Natural killer cell treated with Interleukin-12 subunit alpha and Interleukin-12 subunit beta and Interleukin-15 and Interleukin-18, amount 100 ng/mL, for 72 hours (primary cell): Measurements from ENCODE around the gene ATG16L1. TPM values are rescaled to one million over a fixed set of nuclear protein-coding genes. Genes with fewer than 3 reads are reported as not detected.
A peak's percentile ranks its signal among the peaks of the same experiment; 100 is the strongest.

Source experiments
- ATAC-seq, 2 donors: fragments of 150-1000 bp; cut with Tn5 transposase in 1 of 2; sonication (Bioruptor Pico), chemical (Tn5 transposase) in 1 of 2; 2 replicates each; pipeline ENCODE4 v1.10.0; 2021
- DNase-seq: peaks from one replicate; pipeline ENCODE4 v3.0.0; 2022; ENCODE audit warnings: low spot score
- H3K27ac Mint-ChIP-seq, 2 donors: 1 replicate in 1 of 2; 2 replicates in 1 of 2; pipeline ENCODE4 v1.8.0; 2022; ENCODE audit warnings: mixed read lengths in 2 of 2, mild to moderate bottlenecking in 1 of 2, moderate library complexity in 1 of 2
- H3K27me3 Mint-ChIP-seq, 2 donors: 1 replicate in 1 of 2; 2 replicates in 1 of 2; pipeline ENCODE4 v1.8.0; 2022; ENCODE audit warnings: mixed read lengths in 2 of 2
- H3K36me3 Mint-ChIP-seq: one replicate; pipeline ENCODE4 v1.8.0; 2022; ENCODE audit warnings: mixed read lengths
- H3K4me1 Mint-ChIP-seq, 2 donors: 1 replicate in 1 of 2; 2 replicates in 1 of 2; pipeline ENCODE4 v1.8.0; 2022; ENCODE audit warnings: low read depth in 2 of 2, mixed read lengths in 2 of 2, mild to moderate bottlenecking in 1 of 2
- H3K4me3 Mint-ChIP-seq: one replicate; pipeline ENCODE4 v1.8.0; 2022; ENCODE audit warnings: mixed read lengths
- H3K9me3 Mint-ChIP-seq: 2 replicates; pipeline ENCODE4 v1.8.0; 2022; ENCODE audit warnings: mixed read lengths
- total RNA-seq, 2 donors: library from RNA; stranded (reverse); gene quantifications; one replicate each; pipeline ENCODE4 v1.2.3, GENCODE V29; 2022

ATG16L1 gene
- total RNA-seq, 2 donors from 2014 or later, result 39.5 to 78.6 TPM

- H3K36me3 Mint-ChIP-seq, result peaks cover 26% of the 10 kb centered on the region
- H3K27ac Mint-ChIP-seq, result peak overlapping the region in 1 of 2 donors; percentile 76
- H3K4me3 Mint-ChIP-seq, result no peak overlapping the region
- DNase-seq (no peak), ATAC-seq (no peak)
- H3K4me1 Mint-ChIP-seq, result peaks cover 42 to 54% of the 10 kb centered on the region in 2 donors
- no peaks in the 10 kb centered on the region for H3K9me3 Mint-ChIP-seq
- no peaks in the 10 kb centered on the region for H3K27me3 Mint-ChIP-seq
Measured at GRCh38 chr2:233256048-233256447, 4.6 kb downstream of the ATG16L1 start.

DNA sequence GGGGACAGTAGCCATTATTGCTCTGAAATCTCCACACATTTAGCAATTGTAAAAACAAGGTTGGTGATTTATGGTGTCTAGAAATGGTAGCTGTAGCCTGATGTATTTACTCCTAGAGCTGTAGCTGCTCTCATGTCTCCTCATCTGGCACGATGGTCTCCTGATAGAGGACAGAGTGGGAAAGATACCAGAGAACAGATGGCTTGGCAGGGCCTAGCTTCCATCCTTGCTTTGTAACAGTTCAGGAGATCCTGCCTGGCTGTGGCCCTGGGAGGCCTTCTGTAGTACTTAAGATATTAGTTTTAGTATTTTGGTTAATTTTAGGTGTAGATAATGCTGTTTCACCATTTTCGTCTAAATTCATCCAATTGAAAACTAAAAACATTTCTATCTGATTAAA is 6.7 kb downstream of the ATG16L1 start:
- Mint-ChIP-seq H3K9me3 (no peaks in the 10 kb centered on the region), H3K27me3 (no peaks in the 10 kb centered on the region), H3K36me3 (peaks cover 43% of the 10 kb centered on the region), H3K4me1 (peaks cover 55 to 65% of the 10 kb centered on the region in 2 donors), H3K27ac (peak overlapping the region in 1 of 2 donors; percentile 84), H3K4me3 (no peak overlapping the region)
- DNase-seq (no peak), ATAC-seq (no peak)

- Mint-ChIP-seq H3K9me3 (no peaks in the 10 kb centered on the region), H3K36me3 (peaks cover 46% of the 10 kb centered on the region), H3K27ac (peak overlapping the region; percentile 83 to 84), H3K4me3 (peak overlapping the region; percentile 21), H3K4me1 (peaks cover 47 to 56% of the 10 kb centered on the region in 2 donors), H3K27me3 (no peaks in the 10 kb centered on the region)
- DNase-seq, result no peak
- no peak for ATAC-seq
Measured at GRCh38 chr2:233259730-233260129, 8.3 kb downstream of the ATG16L1 start.

DNA sequence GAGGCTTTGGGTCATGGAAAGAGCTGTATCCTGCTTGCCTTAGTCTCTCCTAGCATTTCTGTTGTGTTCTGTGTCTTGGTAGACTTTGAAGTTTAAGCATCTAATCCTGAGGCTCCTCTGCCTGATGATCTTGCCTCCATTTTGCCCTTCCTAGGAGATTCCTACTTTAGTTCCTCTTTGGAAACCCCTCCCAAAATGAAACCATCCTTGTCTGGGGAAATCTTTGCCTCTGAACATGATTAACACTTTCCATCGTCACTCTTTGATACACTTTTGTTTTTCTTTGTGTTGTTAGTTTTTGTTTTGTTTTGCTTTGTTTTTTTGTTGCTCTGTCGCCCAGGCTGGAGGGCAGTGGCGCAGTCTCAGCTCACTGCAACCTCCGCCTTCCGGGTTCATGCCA is 9.2 kb downstream of the ATG16L1 start:
- no peaks in the 10 kb centered on the region for H3K27me3 Mint-ChIP-seq
- H3K36me3 Mint-ChIP-seq, result peaks cover 47% of the 10 kb centered on the region
- peak overlapping the region; percentile 83 to 84 for H3K27ac Mint-ChIP-seq
- ATAC-seq (no peak), DNase-seq (no peak)
- no peaks in the 10 kb centered on the region for H3K9me3 Mint-ChIP-seq
- H3K4me1 Mint-ChIP-seq, result peaks cover 39 to 48% of the 10 kb centered on the region in 2 donors
- peak overlapping the region; percentile 67 for H3K4me3 Mint-ChIP-seq

DNA sequence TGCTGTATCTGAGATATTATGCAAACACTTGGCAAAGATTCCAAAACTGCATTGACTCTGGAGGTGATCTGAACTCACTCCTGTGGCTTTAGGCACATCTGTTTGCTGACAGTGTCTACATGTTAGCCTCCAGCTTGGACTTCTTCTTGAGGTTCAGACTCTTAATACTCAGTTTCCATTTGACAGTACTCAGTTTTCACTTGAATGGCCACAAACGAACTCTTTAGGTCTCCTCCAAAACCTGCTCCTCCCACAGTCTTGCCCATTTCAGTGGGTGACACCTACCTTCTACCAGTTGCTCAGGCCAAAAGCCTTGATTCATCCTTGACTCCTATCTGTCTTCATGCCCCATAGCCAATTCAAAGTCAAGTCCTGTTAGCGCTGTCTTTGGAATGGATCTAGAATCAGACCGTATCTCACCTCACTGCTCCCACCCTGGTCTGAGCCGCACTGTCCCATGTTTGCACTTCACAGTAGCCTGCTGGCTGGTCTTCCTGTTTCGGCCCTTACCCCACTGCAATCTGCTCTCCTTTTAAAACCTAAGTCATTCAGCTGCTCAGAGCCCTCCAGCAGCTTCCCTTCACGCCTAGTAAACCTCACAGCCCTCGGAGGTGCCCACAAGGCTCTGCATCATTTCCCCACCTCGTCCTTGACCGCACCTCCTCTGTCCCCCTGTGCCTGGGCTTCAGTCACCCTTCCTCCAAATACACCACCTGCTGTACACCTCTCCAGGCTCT is 10.5 kb downstream of the ATG16L1 start:
- Mint-ChIP-seq H3K4me3 (peak overlapping the region; percentile 67), H3K27ac (peak overlapping the region; percentile 83 to 84), H3K9me3 (no peaks in the 10 kb centered on the region), H3K36me3 (peaks cover 56% of the 10 kb centered on the region), H3K27me3 (no peaks in the 10 kb centered on the region), H3K4me1 (peaks cover 45 to 49% of the 10 kb centered on the region in 2 donors)
- ATAC-seq (peak; percentile 80 to 85), DNase-seq (no peak)

DNA sequence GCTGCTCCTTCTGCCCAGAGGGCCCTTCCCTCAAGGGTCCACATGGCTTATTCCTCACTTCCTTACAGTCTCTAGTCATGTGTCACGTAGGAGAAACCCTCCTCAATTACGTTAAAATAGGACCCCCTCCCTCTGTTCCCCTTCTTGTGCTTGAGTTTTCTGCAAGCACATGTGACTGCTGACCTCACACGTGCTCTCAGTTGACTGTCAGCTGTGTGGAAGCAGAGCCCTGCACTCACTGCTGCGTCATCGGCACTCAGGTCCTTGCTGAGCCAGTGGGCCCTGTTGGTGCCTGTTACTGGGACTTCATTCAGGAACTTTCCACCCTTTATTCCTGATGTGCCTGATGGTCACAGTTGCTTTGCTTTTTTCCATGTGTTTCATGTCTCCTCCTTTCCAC is 11.1 kb downstream of the ATG16L1 start:
- DNase-seq, result no peak
- H3K27ac Mint-ChIP-seq, result peak overlapping the region; percentile 83 to 84
- H3K27me3 Mint-ChIP-seq, result no peaks in the 10 kb centered on the region
- peak overlapping the region; percentile 67 for H3K4me3 Mint-ChIP-seq
- peaks cover 47 to 53% of the 10 kb centered on the region in 2 donors for H3K4me1 Mint-ChIP-seq
- no peaks in the 10 kb centered on the region for H3K9me3 Mint-ChIP-seq
- H3K36me3 Mint-ChIP-seq, result peaks cover 56% of the 10 kb centered on the region
- ATAC-seq, result peak; percentile 20 to 51

- DNase-seq (no peak), ATAC-seq (no peak)
- Mint-ChIP-seq H3K9me3 (no peaks in the 10 kb centered on the region), H3K4me1 (peaks cover 51 to 58% of the 10 kb centered on the region in 2 donors), H3K36me3 (peaks cover 53% of the 10 kb centered on the region), H3K4me3 (peak overlapping the region; percentile 67), H3K27me3 (no peaks in the 10 kb centered on the region), H3K27ac (peak overlapping the region; percentile 83 to 84)
Measured at GRCh38 chr2:233263045-233263570, 11.6 kb downstream of the ATG16L1 start.

GRCh38 chr2:233264667-233265066 is 13.2 kb downstream of the ATG16L1 start:
- Mint-ChIP-seq H3K4me3 (no peak overlapping the region), H3K4me1 (peaks cover 60 to 62% of the 10 kb centered on the region in 2 donors), H3K27me3 (no peaks in the 10 kb centered on the region), H3K9me3 (no peaks in the 10 kb centered on the region), H3K36me3 (peaks cover 52% of the 10 kb centered on the region), H3K27ac (peak overlapping the region in 1 of 2 donors; percentile 55)
- ATAC-seq, result no peak
- DNase-seq, result no peak

- peak overlapping the region; percentile 92 to 97 for H3K27ac Mint-ChIP-seq
- ATAC-seq, result no peak
- H3K36me3 Mint-ChIP-seq, result peaks cover 47% of the 10 kb centered on the region
- H3K9me3 Mint-ChIP-seq, result no peaks in the 10 kb centered on the region
- DNase-seq, result no peak
- peaks cover 58 to 62% of the 10 kb centered on the region in 2 donors for H3K4me1 Mint-ChIP-seq
- no peaks in the 10 kb centered on the region for H3K27me3 Mint-ChIP-seq
- H3K4me3 Mint-ChIP-seq, result no peak overlapping the region
Measured at GRCh38 chr2:233265899-233266431, 14.5 kb downstream of the ATG16L1 start.

GRCh38 chr2:233266481-233266880 is 15.0 kb downstream of the ATG16L1 start:
- no peak for DNase-seq
- no peaks in the 10 kb centered on the region for H3K27me3 Mint-ChIP-seq
- peaks cover 55 to 59% of the 10 kb centered on the region in 2 donors for H3K4me1 Mint-ChIP-seq
- no peak for ATAC-seq
- H3K27ac Mint-ChIP-seq, result peak overlapping the region; percentile 92 to 97
- no peaks in the 10 kb centered on the region for H3K9me3 Mint-ChIP-seq
- H3K36me3 Mint-ChIP-seq, result peaks cover 43% of the 10 kb centered on the region
- peak overlapping the region; percentile 2 for H3K4me3 Mint-ChIP-seq

DNA sequence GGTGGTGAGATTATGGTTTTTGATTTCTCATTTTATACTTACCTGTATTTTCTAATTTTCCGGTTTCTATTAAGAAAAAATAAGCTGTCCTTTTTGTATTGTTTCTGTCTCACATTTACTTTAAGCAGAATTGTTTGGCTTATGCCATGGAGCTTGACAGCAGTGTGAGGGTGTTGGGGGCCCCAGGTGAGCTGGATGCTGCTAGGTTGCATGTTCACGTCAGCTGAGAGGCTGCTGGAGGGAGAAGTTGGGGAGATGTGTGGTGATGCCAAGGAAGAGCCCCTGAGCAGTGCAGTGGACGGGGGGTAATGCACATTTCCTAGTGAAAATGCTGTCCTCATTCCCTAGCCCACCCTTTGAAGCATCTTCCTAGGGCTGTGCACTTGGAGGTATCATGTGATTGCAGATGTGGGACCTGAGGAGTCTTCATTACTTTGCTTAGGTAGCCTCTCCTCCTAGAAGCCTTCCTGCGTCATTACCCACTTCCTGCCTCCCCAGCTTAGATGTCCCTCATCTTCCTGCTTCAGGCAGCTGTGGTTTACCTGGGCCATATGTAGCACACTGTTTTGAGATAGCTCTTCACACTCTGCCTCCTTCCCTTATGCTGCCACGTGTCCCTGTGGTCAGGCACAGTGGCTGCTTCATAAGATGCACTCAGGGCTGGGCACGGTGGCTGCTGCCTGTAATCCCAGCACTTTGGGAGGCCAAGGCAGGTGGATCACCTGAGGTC is 16.2 kb downstream of the ATG16L1 start:
- DNase-seq, result peak; percentile 73
- H3K36me3 Mint-ChIP-seq, result peaks cover 38% of the 10 kb centered on the region
- peak overlapping the region; percentile 92 to 97 for H3K27ac Mint-ChIP-seq
- H3K27me3 Mint-ChIP-seq, result no peaks in the 10 kb centered on the region
- peak; percentile 93 to 97 for ATAC-seq
- peaks cover 49 to 59% of the 10 kb centered on the region in 2 donors for H3K4me1 Mint-ChIP-seq
- H3K9me3 Mint-ChIP-seq, result no peaks in the 10 kb centered on the region
- peak overlapping the region; percentile 80 for H3K4me3 Mint-ChIP-seq

- Mint-ChIP-seq H3K27me3 (no peaks in the 10 kb centered on the region), H3K27ac (peak overlapping the region; percentile 92 to 97), H3K4me3 (peak overlapping the region; percentile 66), H3K36me3 (peaks cover 52% of the 10 kb centered on the region), H3K4me1 (peaks cover 58 to 68% of the 10 kb centered on the region in 2 donors), H3K9me3 (no peaks in the 10 kb centered on the region)
- no peak for DNase-seq
- no peak for ATAC-seq
Measured at GRCh38 chr2:233270366-233270765, 18.9 kb downstream of the ATG16L1 start.

DNA sequence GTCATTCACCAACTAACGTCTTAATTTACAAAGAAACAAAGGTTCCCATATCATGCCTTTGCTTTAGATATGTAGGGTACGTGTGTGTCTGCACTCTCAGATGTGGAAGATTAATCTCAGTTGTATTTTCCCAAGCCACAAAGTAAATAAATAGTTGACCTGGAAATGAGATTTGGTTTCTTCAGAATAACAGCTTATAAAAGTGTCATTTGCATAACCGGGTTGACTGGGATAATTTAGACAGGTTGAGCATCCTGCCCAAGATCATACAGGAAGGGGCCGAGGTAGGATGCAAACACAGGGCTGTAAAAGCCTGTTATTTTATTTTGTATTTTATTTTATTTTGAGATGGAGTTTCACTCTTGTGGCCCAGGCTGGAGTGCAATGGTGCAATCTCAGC is 19.5 kb downstream of the ATG16L1 start:
- Mint-ChIP-seq H3K36me3 (peaks cover 48% of the 10 kb centered on the region), H3K4me1 (peaks cover 55 to 68% of the 10 kb centered on the region in 2 donors), H3K27ac (peak overlapping the region; percentile 92 to 97), H3K27me3 (no peaks in the 10 kb centered on the region), H3K9me3 (no peaks in the 10 kb centered on the region), H3K4me3 (peak overlapping the region; percentile 66)
- no peak for DNase-seq
- no peak for ATAC-seq
